ENCODE data around the gene ERLEC1.

- TF ChIP-seq CTCF (conservative IDR thresholded peaks at IDR 0.05) (no peak), EZH2 (IDR thresholded peaks at IDR 0.05; ENCODE audit: low read depth) (no peak)
Observed at GRCh38 chr2:53753041-53753440, 33.8 kb upstream of the ERLEC1 start.

Measured in PC-9 (cell line).